ENCODE results near the gene IREB2.
A peak's percentile ranks its signal among the peaks of the same experiment; 100 is the strongest.
"Not testable (repeated sequence)": the region's sequence is repeated elsewhere in the genome, so short reads cannot be mapped to it uniquely, and the experiment has no call there.

IREB2 gene

GRCh38 chr15:78481917-78482316, 43.9 kb downstream of the IREB2 start:
- no peak for DNase-seq

- peak; percentile 3 for DNase-seq
Observed at GRCh38 chr15:78492872-78493271, 54.9 kb downstream of the IREB2 start.

- no peak for DNase-seq
Observed at GRCh38 chr15:78501857-78502256, 63.8 kb downstream of the IREB2 start.

GRCh38 chr15:78502641-78503040, 64.6 kb downstream of the IREB2 start:
- DNase-seq: no peak

- DNase-seq: peak; percentile 94
Observed at GRCh38 chr15:78506971-78507830, 69.2 kb downstream of the IREB2 start, which contains the start of gene HYKK. Gene HYKK (plus strand): TSS chr15:78507577. CDS start chr15:78513089, 5,512 bp downstream.

GRCh38 chr15:78507831-78508160, 69.8 kb downstream of the IREB2 start:
- no peak for DNase-seq

- no peak for DNase-seq
Observed at GRCh38 chr15:78508272-78508671, 70.3 kb downstream of the IREB2 start.

- DNase-seq: no peak
Observed at GRCh38 chr15:78509726-78510312, 71.8 kb downstream of the IREB2 start.

GRCh38 chr15:78520035-78520434, 82.0 kb downstream of the IREB2 start:
- not testable (repeated sequence) for DNase-seq

- DNase-seq: no peak
Observed at GRCh38 chr15:78524230-78524629, 86.2 kb downstream of the IREB2 start.

GRCh38 chr15:78527325-78527724, 89.3 kb downstream of the IREB2 start:
- DNase-seq: no peak

GRCh38 chr15:78533331-78533730, 95.3 kb downstream of the IREB2 start:
- DNase-seq: no peak

GRCh38 chr15:78536134-78536533, 98.1 kb downstream of the IREB2 start:
- no peak for DNase-seq

- no peak for DNase-seq
Observed at GRCh38 chr15:78537266-78537905, 99.4 kb downstream of the IREB2 start.

GRCh38 chr15:78538358-78538757, 100.3 kb downstream of the IREB2 start:
- no peak for DNase-seq

- not testable (repeated sequence) for DNase-seq
Observed at GRCh38 chr15:78539464-78540140, 101.6 kb downstream of the IREB2 start.

GRCh38 chr15:78540141-78540870, 102.3 kb downstream of the IREB2 start, which contains the start of gene PSMA4:
Gene PSMA4 (plus strand): TSS chr15:78540444. CDS start chr15:78541928, 1,484 bp downstream.
- DNase-seq: peak; percentile 44

GRCh38 chr15:78540871-78541743, 103.1 kb downstream of the IREB2 start:
- DNase-seq: no peak

GRCh38 chr15:78541744-78542034, 103.7 kb downstream of the IREB2 start:
- DNase-seq: no peak

- DNase-seq: no peak
Observed at GRCh38 chr15:78542647-78543046, 104.6 kb downstream of the IREB2 start.

GRCh38 chr15:78550194-78550593, 112.2 kb downstream of the IREB2 start:
- DNase-seq: no peak

GRCh38 chr15:78550815-78551214, 112.8 kb downstream of the IREB2 start:
- no peak for DNase-seq

Measured in DMS 273 treated with DMSO at 0.1 percent for 48 hours (cell line).